ENCODE results near the gene IL36B.

The IL36B gene

GRCh38 chr2:113056521-113056920, 3.9 kb upstream of the IL36B start:
- Histone ChIP-seq H3K36me3 (ENCODE audit: control insufficient read depth, insufficient read depth, low read length) (no peaks in the 10 kb centered on the region), H3K27me3 (ENCODE audit: control insufficient read depth, insufficient read depth, low read length, poor library complexity, severe bottlenecking) (no peaks in the 10 kb centered on the region), H3K27ac (ENCODE audit: insufficient read depth, low read depth, low read length, poor library complexity, severe bottlenecking) (no peak overlapping the region), H3K4me3 (ENCODE audit: insufficient read depth, low read depth, low read length) (no peak overlapping the region), H3K4me1 (ENCODE audit: control insufficient read depth, insufficient read depth, low read length) (no peaks in the 10 kb centered on the region), H3K9me3 (ENCODE audit: control insufficient read depth, low read length) (peaks cover 3% of the 10 kb centered on the region)
- WGBS, 2 experiments, result 68 to 78% methylated on average over 1 of the region's 1 CpG

- no peaks in the 10 kb centered on the region for H3K4me1 ChIP-seq (ENCODE audit: control insufficient read depth, insufficient read depth, low read length)
- no peak overlapping the region for H3K27ac ChIP-seq (ENCODE audit: insufficient read depth, low read depth, low read length, poor library complexity, severe bottlenecking)
- H3K27me3 ChIP-seq (ENCODE audit: control insufficient read depth, insufficient read depth, low read length, poor library complexity, severe bottlenecking), result no peaks in the 10 kb centered on the region
- H3K9me3 ChIP-seq (ENCODE audit: control insufficient read depth, low read length), result peaks cover 3% of the 10 kb centered on the region
- H3K36me3 ChIP-seq (ENCODE audit: control insufficient read depth, insufficient read depth, low read length), result no peaks in the 10 kb centered on the region
- no peak overlapping the region for H3K4me3 ChIP-seq (ENCODE audit: insufficient read depth, low read depth, low read length)
These were observed 1.4 kb upstream of the IL36B start for GRCh38 chr2:113054066-113054465.

GRCh38 chr2:113053666-113054065, 999 bp upstream of the IL36B start:
- peaks cover 3% of the 10 kb centered on the region for H3K9me3 ChIP-seq (ENCODE audit: control insufficient read depth, low read length)
- H3K4me3 ChIP-seq (ENCODE audit: insufficient read depth, low read depth, low read length), result no peak overlapping the region
- H3K4me1 ChIP-seq (ENCODE audit: control insufficient read depth, insufficient read depth, low read length), result no peaks in the 10 kb centered on the region
- H3K27ac ChIP-seq (ENCODE audit: insufficient read depth, low read depth, low read length, poor library complexity, severe bottlenecking), result no peak overlapping the region
- H3K27me3 ChIP-seq (ENCODE audit: control insufficient read depth, insufficient read depth, low read length, poor library complexity, severe bottlenecking), result no peaks in the 10 kb centered on the region
- H3K36me3 ChIP-seq (ENCODE audit: control insufficient read depth, insufficient read depth, low read length), result no peaks in the 10 kb centered on the region
- 88 to 89% methylated on average over 3 of the region's 3 CpGs for WGBS, 2 experiments

GRCh38 chr2:113050921-113051895, 1.5 kb downstream of the IL36B start:
- H3K27ac ChIP-seq (ENCODE audit: insufficient read depth, low read depth, low read length, poor library complexity, severe bottlenecking), result no peak overlapping the region
- H3K27me3 ChIP-seq (ENCODE audit: control insufficient read depth, insufficient read depth, low read length, poor library complexity, severe bottlenecking), result no peaks in the 10 kb centered on the region
- no peaks in the 10 kb centered on the region for H3K36me3 ChIP-seq (ENCODE audit: control insufficient read depth, insufficient read depth, low read length)
- H3K4me1 ChIP-seq (ENCODE audit: control insufficient read depth, insufficient read depth, low read length), result no peaks in the 10 kb centered on the region
- WGBS, 2 experiments, result 90 to 91% methylated on average over 38 of the region's 38 CpGs
- H3K4me3 ChIP-seq (ENCODE audit: insufficient read depth, low read depth, low read length), result no peak overlapping the region
- peaks cover 3% of the 10 kb centered on the region for H3K9me3 ChIP-seq (ENCODE audit: control insufficient read depth, low read length)

- Histone ChIP-seq H3K4me1 (ENCODE audit: control insufficient read depth, insufficient read depth, low read length) (no peaks in the 10 kb centered on the region), H3K27me3 (ENCODE audit: control insufficient read depth, insufficient read depth, low read length, poor library complexity, severe bottlenecking) (no peaks in the 10 kb centered on the region), H3K4me3 (ENCODE audit: insufficient read depth, low read depth, low read length) (no peak overlapping the region), H3K27ac (ENCODE audit: insufficient read depth, low read depth, low read length, poor library complexity, severe bottlenecking) (no peak overlapping the region), H3K9me3 (ENCODE audit: control insufficient read depth, low read length) (no peaks in the 10 kb centered on the region), H3K36me3 (ENCODE audit: control insufficient read depth, insufficient read depth, low read length) (no peaks in the 10 kb centered on the region)
- WGBS, 2 experiments, result 89 to 96% methylated on average over 3 to 5 of the region's 5 CpGs
These were observed 6.2 kb downstream of the IL36B start for GRCh38 chr2:113046465-113046864.

- WGBS, 2 experiments, result 65 to 72% methylated on average over 5 of the region's 5 CpGs
- H3K9me3 ChIP-seq (ENCODE audit: control insufficient read depth, low read length), result no peaks in the 10 kb centered on the region
- H3K27ac ChIP-seq (ENCODE audit: insufficient read depth, low read depth, low read length, poor library complexity, severe bottlenecking), result no peak overlapping the region
- H3K27me3 ChIP-seq (ENCODE audit: control insufficient read depth, insufficient read depth, low read length, poor library complexity, severe bottlenecking), result no peaks in the 10 kb centered on the region
- H3K36me3 ChIP-seq (ENCODE audit: control insufficient read depth, insufficient read depth, low read length), result no peaks in the 10 kb centered on the region
- H3K4me1 ChIP-seq (ENCODE audit: control insufficient read depth, insufficient read depth, low read length), result no peaks in the 10 kb centered on the region
- no peak overlapping the region for H3K4me3 ChIP-seq (ENCODE audit: insufficient read depth, low read depth, low read length)
These were observed 10.8 kb downstream of the IL36B start for GRCh38 chr2:113041871-113042270.

GRCh38 chr2:113039719-113040118, 12.9 kb downstream of the IL36B start:
- H3K4me1 ChIP-seq (ENCODE audit: control insufficient read depth, insufficient read depth, low read length), result no peaks in the 10 kb centered on the region
- WGBS, 2 experiments, result 65 to 69% methylated on average over 5 of the region's 5 CpGs
- H3K27ac ChIP-seq (ENCODE audit: insufficient read depth, low read depth, low read length, poor library complexity, severe bottlenecking), result no peak overlapping the region

GRCh38 chr2:113039158-113039557, 13.5 kb downstream of the IL36B start:
- no peaks in the 10 kb centered on the region for H3K36me3 ChIP-seq (ENCODE audit: control insufficient read depth, insufficient read depth, low read length)
- H3K9me3 ChIP-seq (ENCODE audit: control insufficient read depth, low read length), result no peaks in the 10 kb centered on the region
- H3K4me1 ChIP-seq (ENCODE audit: control insufficient read depth, insufficient read depth, low read length), result no peaks in the 10 kb centered on the region
- H3K4me3 ChIP-seq (ENCODE audit: insufficient read depth, low read depth, low read length), result no peak overlapping the region
- H3K27me3 ChIP-seq (ENCODE audit: control insufficient read depth, insufficient read depth, low read length, poor library complexity, severe bottlenecking), result no peaks in the 10 kb centered on the region
- WGBS, 2 experiments, result 96 to 100% methylated on average over 1 to 2 of the region's 2 CpGs
- no peak overlapping the region for H3K27ac ChIP-seq (ENCODE audit: insufficient read depth, low read depth, low read length, poor library complexity, severe bottlenecking)

More at GRCh38 chr2:113039719-113040118, 12.9 kb downstream of the IL36B start:
- no peaks in the 10 kb centered on the region for H3K36me3 ChIP-seq (ENCODE audit: control insufficient read depth, insufficient read depth, low read length)
- H3K9me3 ChIP-seq (ENCODE audit: control insufficient read depth, low read length), result no peaks in the 10 kb centered on the region
- H3K4me3 ChIP-seq (ENCODE audit: insufficient read depth, low read depth, low read length), result no peak overlapping the region
- H3K27me3 ChIP-seq (ENCODE audit: control insufficient read depth, insufficient read depth, low read length, poor library complexity, severe bottlenecking), result no peaks in the 10 kb centered on the region

- Histone ChIP-seq H3K9me3 (ENCODE audit: control insufficient read depth, low read length) (no peaks in the 10 kb centered on the region), H3K27ac (ENCODE audit: insufficient read depth, low read depth, low read length, poor library complexity, severe bottlenecking) (no peak overlapping the region), H3K4me3 (ENCODE audit: insufficient read depth, low read depth, low read length) (no peak overlapping the region), H3K36me3 (ENCODE audit: control insufficient read depth, insufficient read depth, low read length) (no peaks in the 10 kb centered on the region), H3K4me1 (ENCODE audit: control insufficient read depth, insufficient read depth, low read length) (no peaks in the 10 kb centered on the region), H3K27me3 (ENCODE audit: control insufficient read depth, insufficient read depth, low read length, poor library complexity, severe bottlenecking) (no peaks in the 10 kb centered on the region)
- 89 to 97% methylated on average over 3 of the region's 3 CpGs for WGBS, 2 experiments
These were observed 14.4 kb downstream of the IL36B start for GRCh38 chr2:113038291-113038690.

- no peaks in the 10 kb centered on the region for H3K27me3 ChIP-seq (ENCODE audit: control insufficient read depth, insufficient read depth, low read length, poor library complexity, severe bottlenecking)
- H3K4me3 ChIP-seq (ENCODE audit: insufficient read depth, low read depth, low read length), result no peak overlapping the region
- no peak overlapping the region for H3K27ac ChIP-seq (ENCODE audit: insufficient read depth, low read depth, low read length, poor library complexity, severe bottlenecking)
- H3K36me3 ChIP-seq (ENCODE audit: control insufficient read depth, insufficient read depth, low read length), result no peaks in the 10 kb centered on the region
- H3K9me3 ChIP-seq (ENCODE audit: control insufficient read depth, low read length), result no peaks in the 10 kb centered on the region
- no peaks in the 10 kb centered on the region for H3K4me1 ChIP-seq (ENCODE audit: control insufficient read depth, insufficient read depth, low read length)
- 94% methylated on average over 9 of the region's 9 CpGs for WGBS, 2 experiments
These were observed 15.9 kb downstream of the IL36B start for GRCh38 chr2:113036763-113037162.
